ENCODE measurements around the gene KRAS. TPM values are rescaled to one million over a fixed set of nuclear protein-coding genes. Genes with fewer than 3 reads are reported as not detected.
A peak's percentile ranks its signal among the peaks of the same experiment; 100 is the strongest.

Gene KRAS
- total RNA-seq, 2 experiments from 2014 or later: 26.7 to 27.9 TPM

DNA sequence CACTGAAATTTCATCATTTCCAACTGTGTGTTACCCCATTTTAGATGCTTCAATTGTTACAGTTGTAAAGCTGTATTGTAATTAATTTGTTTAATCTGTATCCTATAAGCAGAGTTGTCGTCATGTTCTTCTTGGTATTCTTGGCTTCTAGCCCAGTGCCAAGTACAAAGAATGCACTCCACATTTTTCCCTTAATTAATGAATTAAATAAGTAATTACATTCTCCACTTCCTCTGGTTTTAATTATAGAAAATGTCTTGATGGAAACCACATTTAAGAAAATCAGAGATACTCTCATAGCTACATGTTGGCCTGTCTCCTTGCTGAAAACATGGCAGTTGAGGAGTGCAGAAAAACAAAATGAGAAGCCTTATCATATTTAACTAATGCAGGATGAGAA lies 56.5 kb downstream of the KRAS start:
- Mint-ChIP-seq H3K9me3 (no peaks in the 10 kb centered on the region), H3K4me1 (peaks cover 19% of the 10 kb centered on the region), H3K4me3 (peak overlapping the region; percentile 87), H3K27me3 (no peaks in the 10 kb centered on the region), H3K27ac (peak overlapping the region; percentile 94), H3K36me3 (no peaks in the 10 kb centered on the region)
- no peak for DNase-seq

DNA sequence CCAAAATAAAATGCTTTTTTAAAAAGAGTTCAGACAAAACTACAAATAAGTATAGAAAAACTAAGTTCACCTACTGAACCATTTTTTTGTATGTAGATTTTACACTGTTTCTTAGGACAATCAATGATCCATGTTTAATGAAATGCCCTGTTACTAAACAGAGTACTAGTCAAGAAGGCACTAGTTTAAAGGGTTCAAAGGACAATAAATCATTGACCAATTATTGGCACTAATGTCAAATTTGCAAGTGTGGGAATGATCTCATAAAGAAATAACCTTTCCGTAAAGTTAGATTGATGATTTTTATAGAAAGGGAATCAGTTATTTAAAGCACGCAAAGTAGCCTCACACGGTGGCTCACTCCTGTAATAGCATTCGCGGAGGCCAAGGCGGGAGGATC lies 59.9 kb downstream of the KRAS start:
- H3K27ac Mint-ChIP-seq: no peak overlapping the region
- DNase-seq: no peak
- peaks cover 1% of the 10 kb centered on the region for H3K36me3 Mint-ChIP-seq
- peaks cover 27% of the 10 kb centered on the region for H3K4me1 Mint-ChIP-seq
- H3K27me3 Mint-ChIP-seq: no peaks in the 10 kb centered on the region
- no peak overlapping the region for H3K4me3 Mint-ChIP-seq
- H3K9me3 Mint-ChIP-seq: no peaks in the 10 kb centered on the region

DNA sequence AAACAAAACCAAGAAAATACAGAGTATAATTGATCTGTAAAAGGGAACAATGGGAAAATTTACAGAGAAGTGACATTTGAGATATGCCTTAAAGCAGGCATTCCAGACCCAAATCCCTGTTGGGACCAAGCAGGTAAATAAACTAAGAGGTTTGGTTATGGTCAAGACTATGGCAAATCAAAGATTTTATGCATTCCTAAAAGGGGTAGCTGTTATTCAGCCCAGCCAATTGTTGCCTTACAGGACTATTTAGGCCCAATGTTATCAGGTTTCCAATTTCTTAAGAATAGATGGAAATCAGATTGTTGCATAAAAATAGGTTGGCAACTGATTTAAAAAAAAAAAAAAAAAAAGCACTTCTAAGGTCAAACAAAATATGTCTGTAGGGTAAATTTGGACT lies 61.1 kb downstream of the KRAS start:
- Mint-ChIP-seq H3K9me3 (no peaks in the 10 kb centered on the region), H3K36me3 (peaks cover 1% of the 10 kb centered on the region), H3K27ac (no peak overlapping the region), H3K27me3 (no peaks in the 10 kb centered on the region), H3K4me1 (peaks cover 19% of the 10 kb centered on the region), H3K4me3 (no peak overlapping the region)
- DNase-seq: no peak

DNA sequence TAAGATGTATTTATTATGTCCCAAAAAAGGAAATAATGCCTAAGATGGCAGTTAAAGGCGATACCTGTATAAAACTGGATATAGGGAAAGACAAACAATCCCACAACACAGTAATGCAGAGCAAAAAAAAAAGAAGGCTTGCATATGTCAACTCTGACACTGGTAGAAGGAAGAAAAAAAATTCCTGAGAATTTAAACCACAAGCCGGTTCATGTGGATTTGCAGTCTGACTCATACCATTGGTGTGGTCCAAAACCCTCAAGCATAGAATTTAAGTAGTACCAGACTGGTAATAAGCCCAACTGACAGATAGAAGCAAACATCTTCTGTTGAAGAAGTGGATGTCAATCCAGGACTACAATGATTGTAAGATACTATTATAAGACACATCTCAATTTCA lies 62.9 kb downstream of the KRAS start:
- Mint-ChIP-seq H3K36me3 (peaks cover 1% of the 10 kb centered on the region), H3K27me3 (no peaks in the 10 kb centered on the region), H3K4me3 (no peak overlapping the region), H3K4me1 (peaks cover 24% of the 10 kb centered on the region), H3K27ac (no peak overlapping the region), H3K9me3 (peaks cover 6% of the 10 kb centered on the region)
- DNase-seq: no peak

DNA sequence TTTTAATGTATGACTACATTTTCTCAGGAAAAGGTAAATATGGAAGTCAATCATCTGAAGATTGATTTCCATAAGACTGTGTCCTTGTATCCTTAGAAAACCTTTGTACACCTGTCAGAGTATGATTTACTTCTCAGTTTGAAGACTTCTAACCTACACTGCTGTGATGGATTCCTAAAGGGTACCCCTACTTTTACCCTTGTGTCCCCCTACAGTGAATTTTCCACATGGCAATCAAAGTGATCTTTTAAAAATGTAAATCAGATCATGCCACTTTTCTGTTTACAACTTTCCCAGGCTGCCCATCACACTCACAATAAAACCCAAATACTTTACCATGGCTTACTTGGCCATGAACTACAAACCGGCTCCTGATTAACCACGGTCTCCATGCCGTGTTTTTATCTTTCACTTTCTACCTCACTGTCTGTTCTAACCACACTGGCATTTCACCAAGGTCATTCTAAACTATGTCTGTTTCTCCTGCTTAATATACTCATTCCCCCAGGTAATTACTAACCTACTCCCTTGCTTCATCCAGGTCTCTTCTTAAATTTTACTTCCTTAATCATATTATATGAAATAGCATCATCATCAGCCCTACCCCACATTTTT lies 63.8 kb downstream of the KRAS start:
- Mint-ChIP-seq H3K36me3 (peaks cover 1% of the 10 kb centered on the region), H3K4me1 (peaks cover 25% of the 10 kb centered on the region), H3K4me3 (peak overlapping the region; percentile 69), H3K27me3 (no peaks in the 10 kb centered on the region), H3K9me3 (peaks cover 6% of the 10 kb centered on the region), H3K27ac (peak overlapping the region; percentile 76)
- no peak for DNase-seq

DNA sequence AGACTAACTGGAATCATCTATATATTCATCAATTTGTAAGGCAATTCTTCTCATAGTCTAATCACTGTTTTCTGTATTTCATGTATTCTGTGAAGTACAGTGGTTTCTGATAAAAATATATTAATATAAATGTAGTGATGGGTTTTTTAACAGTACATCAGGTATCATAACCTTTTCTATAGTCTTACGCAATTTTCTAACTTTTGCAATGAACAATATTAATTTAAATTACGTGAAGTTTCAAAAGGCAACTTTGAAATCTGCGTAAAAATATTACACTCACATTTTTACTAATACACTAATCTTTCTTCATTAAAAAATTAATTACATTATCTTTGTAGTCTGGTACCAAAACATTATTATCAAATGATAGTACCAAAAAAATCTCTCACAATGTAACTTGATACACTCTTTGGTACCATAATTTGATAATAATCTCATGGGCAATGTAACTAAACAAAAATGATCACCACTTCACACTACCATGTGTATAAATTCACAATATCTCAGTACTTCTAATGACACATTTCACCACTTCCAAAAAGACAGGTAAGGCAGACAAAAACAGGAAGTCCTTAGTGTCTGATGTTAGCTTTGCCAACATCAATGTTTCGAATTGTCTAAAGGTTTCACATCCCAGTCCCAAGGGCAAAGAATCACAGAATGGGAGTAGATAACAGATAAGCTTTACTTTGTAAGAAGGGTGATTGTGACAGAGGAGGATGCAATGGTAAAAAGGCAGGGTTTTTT lies 64.5 kb downstream of the KRAS start:
- Mint-ChIP-seq H3K4me1 (peaks cover 25% of the 10 kb centered on the region), H3K9me3 (peaks cover 6% of the 10 kb centered on the region), H3K36me3 (peaks cover 1% of the 10 kb centered on the region)

DNA sequence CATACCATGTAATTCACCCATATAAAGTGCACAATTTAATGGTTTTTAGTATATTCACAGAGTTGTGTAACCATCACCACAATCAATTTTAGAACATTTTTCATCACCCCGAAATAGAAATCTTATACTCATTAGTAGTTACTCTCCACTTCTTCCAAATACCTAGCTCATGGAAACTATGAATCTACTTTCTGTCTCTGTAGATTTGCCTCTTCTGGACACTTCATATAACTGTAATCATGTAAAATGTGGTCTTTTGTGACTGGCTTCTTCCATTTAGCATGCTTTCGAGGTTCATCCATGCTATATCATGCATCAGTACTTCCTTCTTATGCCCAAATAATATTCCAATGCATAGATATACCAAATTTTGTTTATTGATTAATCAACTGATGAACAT lies 66.6 kb downstream of the KRAS start:
- H3K27me3 Mint-ChIP-seq: no peaks in the 10 kb centered on the region
- H3K27ac Mint-ChIP-seq: peak overlapping the region; percentile 6
- peaks cover 25% of the 10 kb centered on the region for H3K4me1 Mint-ChIP-seq
- peaks cover 10% of the 10 kb centered on the region for H3K9me3 Mint-ChIP-seq
- no peak for DNase-seq
- no peak overlapping the region for H3K4me3 Mint-ChIP-seq
- H3K36me3 Mint-ChIP-seq: peaks cover 1% of the 10 kb centered on the region

More for the DNA sequence above, 64.5 kb downstream of the KRAS start:
- no peak for DNase-seq
- peak overlapping the region; percentile 23 for H3K4me3 Mint-ChIP-seq
- H3K27me3 Mint-ChIP-seq: no peaks in the 10 kb centered on the region
- peak overlapping the region; percentile 76 for H3K27ac Mint-ChIP-seq

DNA sequence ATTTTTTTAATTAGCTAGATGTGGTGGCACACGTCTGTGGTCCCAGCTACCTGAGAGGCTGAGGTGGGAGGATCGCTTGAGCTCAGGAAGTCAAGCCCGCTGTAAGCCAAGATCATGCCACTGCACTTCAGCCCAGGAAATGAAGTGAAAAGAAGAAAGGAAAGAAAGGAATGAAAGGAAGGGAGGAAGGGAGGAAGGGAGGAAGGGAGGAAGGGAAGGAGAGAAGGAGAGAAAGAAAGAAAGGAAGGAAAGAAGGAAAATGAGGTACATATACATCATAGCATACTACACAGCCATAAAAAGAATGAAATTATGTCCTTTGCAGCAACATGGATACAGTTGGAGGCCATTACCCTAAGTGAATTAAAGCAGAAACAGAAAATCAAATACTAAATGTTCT lies 68.0 kb downstream of the KRAS start:
- peaks cover 1% of the 10 kb centered on the region for H3K36me3 Mint-ChIP-seq
- no peak overlapping the region for H3K4me3 Mint-ChIP-seq
- peaks cover 24% of the 10 kb centered on the region for H3K4me1 Mint-ChIP-seq
- H3K27ac Mint-ChIP-seq: no peak overlapping the region
- H3K27me3 Mint-ChIP-seq: no peaks in the 10 kb centered on the region
- peaks cover 10% of the 10 kb centered on the region for H3K9me3 Mint-ChIP-seq
- no peak for DNase-seq

DNA sequence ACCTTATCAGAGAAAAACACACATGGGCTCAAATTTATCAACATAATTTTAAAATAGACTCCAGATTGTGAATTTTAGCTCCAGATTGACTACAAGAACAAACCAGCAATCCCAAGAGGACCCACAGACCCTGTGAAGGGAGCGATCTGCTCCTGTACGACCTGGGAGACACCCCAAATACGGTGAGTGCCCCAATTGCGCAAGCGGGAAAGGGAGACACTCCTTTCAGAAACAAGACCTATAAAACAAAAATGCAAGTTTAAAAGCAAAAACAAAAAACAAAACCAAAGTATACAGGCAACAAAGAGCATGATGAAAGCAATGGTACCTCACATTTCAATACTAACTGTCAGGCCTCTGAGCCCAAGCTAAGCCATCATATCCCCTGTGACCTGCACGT lies 87.9 kb downstream of the KRAS start:
- Mint-ChIP-seq H3K27ac (no peak overlapping the region), H3K36me3 (no peaks in the 10 kb centered on the region), H3K4me1 (no peaks in the 10 kb centered on the region), H3K9me3 (no peaks in the 10 kb centered on the region), H3K4me3 (no peak overlapping the region), H3K27me3 (no peaks in the 10 kb centered on the region)
- DNase-seq: no peak

DNA sequence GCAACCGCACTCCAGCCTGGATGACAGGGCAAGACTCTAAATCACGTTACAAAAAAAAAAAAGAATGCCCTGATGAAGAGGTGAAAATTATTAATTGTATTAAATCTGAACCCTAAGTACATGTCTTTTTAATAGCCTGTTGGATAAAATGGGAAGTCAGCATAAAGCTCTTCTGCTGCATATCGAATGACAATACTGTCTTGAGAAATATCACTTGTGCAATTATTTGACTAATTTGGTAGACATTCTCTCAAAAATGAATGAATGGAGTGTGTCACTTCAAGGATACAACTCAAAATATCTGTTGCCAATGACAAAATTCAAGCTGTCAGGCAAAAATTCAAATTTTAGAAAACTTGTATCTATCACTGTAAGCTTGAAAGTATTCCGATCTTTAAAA lies 94.7 kb downstream of the KRAS start:
- peaks cover 8% of the 10 kb centered on the region for H3K4me1 Mint-ChIP-seq
- H3K36me3 Mint-ChIP-seq: no peaks in the 10 kb centered on the region
- H3K4me3 Mint-ChIP-seq: no peak overlapping the region
- H3K9me3 Mint-ChIP-seq: no peaks in the 10 kb centered on the region
- no peaks in the 10 kb centered on the region for H3K27me3 Mint-ChIP-seq
- H3K27ac Mint-ChIP-seq: no peak overlapping the region
- DNase-seq: no peak

DNA sequence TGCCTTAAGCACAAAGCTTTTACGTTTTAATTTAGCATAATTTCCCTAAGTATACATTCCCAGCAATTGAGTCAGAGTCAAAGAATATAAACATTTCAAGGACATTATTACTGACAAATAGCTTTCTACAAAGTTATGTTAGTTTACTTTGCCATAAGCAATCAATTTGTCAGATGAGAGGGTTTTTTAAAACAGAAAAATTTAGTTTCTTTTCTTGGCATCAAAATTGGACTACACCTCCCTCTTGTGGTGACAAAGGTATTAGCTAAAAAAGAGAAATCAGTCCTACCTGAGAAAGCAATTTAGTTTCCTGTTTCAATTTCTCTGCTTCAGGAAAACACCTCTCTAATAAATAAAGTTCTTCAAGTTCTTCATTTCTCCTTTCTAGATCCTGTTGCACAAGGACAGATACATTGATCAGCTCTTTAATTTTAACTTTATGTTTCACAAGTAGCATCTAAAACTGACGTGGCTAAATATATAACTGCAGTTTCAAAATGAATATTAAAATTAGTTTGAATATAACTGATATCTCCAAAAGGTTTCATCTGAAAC lies 95.6 kb downstream of the KRAS start:
- Mint-ChIP-seq H3K9me3 (no peaks in the 10 kb centered on the region), H3K4me3 (no peak overlapping the region), H3K4me1 (peaks cover 8% of the 10 kb centered on the region), H3K27ac (no peak overlapping the region), H3K36me3 (no peaks in the 10 kb centered on the region), H3K27me3 (no peaks in the 10 kb centered on the region)
- DNase-seq: no peak

Other genes starting within 250 kb of the KRAS start
- not detected for gene DNAI7, start 55.8 kb downstream of the KRAS start, total RNA-seq
- gene ETFRF1, start 55.7 kb downstream of the KRAS start, total RNA-seq: 10 to 100 TPM; 13.0 to 13.1 TPM

Measured in activated naive CD8-positive, alpha-beta T cell treated with anti-CD3 and anti-CD28 coated beads for 36 hours (primary cell).